Tracheal epithelial cell (primary cell): Measurements from ENCODE around the gene CLEC18A. TPM values are rescaled to one million over a fixed set of nuclear protein-coding genes. Genes with fewer than 3 reads are reported as not detected.

Experiments
- total RNA-seq: library from RNA; depleted of rRNA; stranded (reverse); fragments of >200 nt; gene quantifications from 2 replicates; pipeline ENCODE4 v1.2.1, GENCODE V29; 2014

Gene CLEC18A
- under 0.01 and 1.2 TPM in 2 replicates for total RNA-seq

DNA sequence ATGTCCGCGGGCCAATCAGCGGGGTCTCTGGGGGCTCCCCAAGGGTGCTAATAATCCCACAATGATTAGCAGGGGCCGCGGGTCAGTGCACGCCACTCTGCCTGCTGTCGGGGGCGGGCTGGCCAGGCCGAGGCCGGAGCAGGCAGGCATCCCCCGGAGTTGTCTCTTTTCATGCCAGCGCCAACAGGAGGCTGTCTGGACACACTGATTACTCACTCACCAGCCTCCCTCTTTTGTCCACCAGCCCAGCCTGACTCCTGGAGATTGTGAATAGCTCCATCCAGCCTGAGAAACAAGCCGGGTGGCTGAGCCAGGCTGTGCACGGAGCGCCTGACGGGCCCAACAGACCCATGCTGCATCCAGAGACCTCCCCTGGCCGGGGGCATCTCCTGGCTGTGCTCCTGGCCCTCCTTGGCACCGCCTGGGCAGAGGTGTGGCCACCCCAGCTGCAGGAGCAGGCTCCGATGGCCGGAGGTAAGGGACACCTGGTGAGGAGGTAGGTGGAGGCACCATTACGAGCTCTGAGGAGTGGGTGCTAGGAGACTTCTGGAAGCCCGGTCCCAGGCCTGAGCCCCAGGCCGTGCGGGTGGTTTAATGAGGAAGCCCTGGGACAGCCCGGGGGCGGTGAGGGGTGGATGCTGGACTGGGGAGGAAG is at the start of gene CLEC18A:
CLEC18A (plus strand) TSS at position 318 of the 655 bp plus-strand sequence; CDS start at position 351, 33 bp downstream.

Other genes with a start within 250 kb of the CLEC18A start
- 138 and 288 TPM in 2 replicates for gene NQO1, start 224.8 kb upstream of the CLEC18A start, total RNA-seq
- 20.5 and 26.6 TPM in 2 replicates for gene NOB1, start 196.4 kb upstream of the CLEC18A start, total RNA-seq
- 12.3 and 12.4 TPM in 2 replicates for gene WWP2, start 189.0 kb upstream of the CLEC18A start, total RNA-seq
- gene PDPR, start 163.0 kb downstream of the CLEC18A start, total RNA-seq = 7.9 and 9.4 TPM in 2 replicates
- 0.21 and 1.4 TPM in 2 replicates for gene CLEC18C, start 222.5 kb downstream of the CLEC18A start, total RNA-seq